GM12891 (cell line): Measurements from ENCODE around the gene SSH3.

Experiments used
- PAX5 ChIP-seq: IDR thresholded peaks from 2 replicates; pipeline ENCODE4 v1.6.1; 2011; ENCODE audit warnings: low read length, moderate library complexity, mild to moderate bottlenecking; ENCODE audit not compliant: insufficient read depth, severe bottlenecking
- POLR2A ChIP-seq: IDR thresholded peaks from 2 replicates; pipeline ENCODE4 v1.6.1; 2011; ENCODE audit warnings: low read depth, low read length, control low read depth
- POLR2AphosphoS5 ChIP-seq: IDR thresholded peaks from 2 replicates; pipeline ENCODE4 v1.6.1; 2011; ENCODE audit warnings: low read depth, low read length, control low read depth
- POU2F2 ChIP-seq: IDR thresholded peaks from 2 replicates; pipeline ENCODE4 v1.6.1; 2011; ENCODE audit warnings: low read depth, mild to moderate bottlenecking, control low read depth, low read length, moderate library complexity
- SPI1 ChIP-seq: IDR thresholded peaks from 2 replicates; pipeline ENCODE4 v1.6.1; 2011; ENCODE audit warnings: low read depth, low read length, control low read depth
- TAF1 ChIP-seq: IDR thresholded peaks from 2 replicates; pipeline ENCODE4 v1.6.1; 2011; ENCODE audit warnings: low read depth, low read length, control low read depth

- no peak for TF ChIP-seq POLR2AphosphoS5
- TF ChIP-seq TAF1, result no peak
- no peak for TF ChIP-seq POLR2A
- no peak for TF ChIP-seq PAX5
- TF ChIP-seq SPI1, result no peak
- TF ChIP-seq POU2F2, result no peak
Measured at GRCh38 chr11:67357831-67358670, 54.7 kb downstream of the SSH3 start.
